Measurements from ENCODE around the gene GPR183. TPM values are rescaled to one million over a fixed set of nuclear protein-coding genes. Genes with fewer than 3 reads are reported as not detected.
A peak's percentile ranks its signal among the peaks of the same experiment; 100 is the strongest.

GPR183 gene
- total RNA-seq, 2 experiments from 2014 or later: 46.4 to 47.1 TPM

DNA sequence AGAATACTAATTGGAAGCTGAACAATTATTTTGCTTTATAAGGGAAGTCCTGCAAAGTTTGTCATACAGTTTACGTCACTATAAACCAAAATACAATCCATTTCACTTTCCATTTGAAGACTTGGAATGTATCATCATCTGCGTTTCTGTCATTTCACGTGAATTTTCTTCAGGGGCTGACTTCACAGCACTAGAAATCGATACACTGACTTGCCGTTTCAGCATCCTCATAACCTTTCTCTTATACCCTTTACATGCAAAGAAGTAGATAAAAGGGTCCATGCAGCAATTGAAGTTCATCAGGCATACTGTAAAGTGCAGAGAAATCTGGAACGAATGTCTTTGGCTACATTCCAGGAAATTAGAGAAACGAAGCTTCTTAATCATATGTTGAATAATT lies 12.2 kb downstream of the GPR183 start:
- peak overlapping the region; percentile 46 for H3K4me3 Mint-ChIP-seq
- H3K36me3 Mint-ChIP-seq: peaks cover 42% of the 10 kb centered on the region
- POLR2A ChIA-PET: interaction anchor here (0.8 to 1.7 kb wide), 6 partner anchors 11 to 57 kb away, joined by 3 to 7 read pairs (median 4); partner anchors contain the start of gene GPR183

DNA sequence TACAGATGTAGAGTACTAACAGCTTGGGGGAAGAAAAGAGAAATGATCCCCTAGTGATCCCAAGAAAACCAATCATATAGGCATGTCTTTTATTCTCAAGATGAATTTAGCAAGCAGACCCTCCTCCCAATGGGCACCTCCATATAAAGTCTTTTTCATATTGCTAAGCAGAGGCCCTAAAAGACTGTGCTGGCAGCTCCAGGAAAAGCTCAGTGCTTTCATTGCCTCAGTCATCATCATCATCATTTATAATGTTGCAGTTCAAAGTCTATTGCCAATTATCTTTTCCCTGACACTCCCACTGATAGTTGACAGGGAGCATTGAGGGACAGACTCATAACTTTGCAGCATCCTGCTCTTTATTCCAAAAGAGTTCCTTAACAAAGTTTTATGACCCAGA lies 13.0 kb downstream of the GPR183 start:
- Mint-ChIP-seq H3K27ac (peak overlapping the region; percentile 61), H3K4me1 (ENCODE audit: low read depth) (peaks cover 84% of the 10 kb centered on the region), H3K36me3 (peaks cover 41% of the 10 kb centered on the region), H3K9me3 (no peaks in the 10 kb centered on the region), H3K4me3 (no peak overlapping the region), H3K27me3 (no peaks in the 10 kb centered on the region)
- CTCF ChIA-PET: interaction anchor here (0.8 to 1.9 kb wide), 4 partner anchors 24 to 94 kb away, joined by 3 to 11 read pairs (median 4); no protein-coding TSS in a partner anchor
- intact Hi-C loops (cut with micrococcal nuclease): no loop called here
- DNase-seq: no peak
- POLR2A ChIA-PET: interaction anchor here (1.1 to 1.7 kb wide), 7 partner anchors 12 to 140 kb away, joined by 3 to 7 read pairs (median 4); partner anchors contain the start of gene GPR183

More for the DNA sequence above, 12.2 kb downstream of the GPR183 start:
- no peaks in the 10 kb centered on the region for H3K9me3 Mint-ChIP-seq
- intact Hi-C loops (cut with micrococcal nuclease): loop anchor here (1.0 kb wide), 1 partner anchor 57 kb away; no protein-coding TSS in a partner anchor
- DNase-seq: no peak
- no peaks in the 10 kb centered on the region for H3K27me3 Mint-ChIP-seq
- H3K27ac Mint-ChIP-seq: peak overlapping the region; percentile 82
- CTCF ChIA-PET: interaction anchor here (0.8 to 1.6 kb wide), 4 partner anchors 9 to 141 kb away, joined by 3 to 4 read pairs (median 3); no protein-coding TSS in a partner anchor
- peaks cover 83% of the 10 kb centered on the region for H3K4me1 Mint-ChIP-seq (ENCODE audit: low read depth)

DNA sequence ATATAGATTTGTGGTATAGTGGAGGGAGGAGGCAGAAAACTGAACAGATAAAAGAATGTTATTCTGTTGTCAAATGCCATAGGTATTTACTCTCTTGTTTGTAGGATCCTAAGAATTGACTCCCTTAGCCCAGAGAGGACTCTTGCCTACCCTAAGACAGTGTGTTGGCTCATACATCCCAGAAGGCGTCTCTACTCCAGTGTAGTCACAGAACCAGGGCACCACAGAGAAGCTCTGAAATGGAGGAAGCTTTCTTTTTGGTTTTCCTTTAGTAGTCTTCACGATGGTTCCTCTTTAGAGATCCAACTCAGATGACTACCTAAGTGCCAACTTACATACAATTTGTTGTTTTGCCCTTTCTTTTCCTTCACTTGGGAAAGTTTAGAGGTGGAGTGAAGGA lies 14.0 kb downstream of the GPR183 start:
- Mint-ChIP-seq H3K4me3 (no peak overlapping the region), H3K9me3 (no peaks in the 10 kb centered on the region), H3K36me3 (peaks cover 41% of the 10 kb centered on the region), H3K27ac (peak overlapping the region; percentile 31), H3K4me1 (ENCODE audit: low read depth) (peaks cover 86% of the 10 kb centered on the region), H3K27me3 (no peaks in the 10 kb centered on the region)
- no peak for DNase-seq
- POLR2A ChIA-PET: interaction anchor here (1.3 to 1.4 kb wide), 2 partner anchors 11 to 141 kb away, joined by 3 to 4 read pairs; no protein-coding TSS in a partner anchor
- intact Hi-C loops (cut with micrococcal nuclease): no loop called here
- CTCF ChIA-PET: interaction anchor here (0.6 to 1.9 kb wide), 4 partner anchors 23 to 144 kb away, joined by 3 to 11 read pairs (median 4); no protein-coding TSS in a partner anchor

DNA sequence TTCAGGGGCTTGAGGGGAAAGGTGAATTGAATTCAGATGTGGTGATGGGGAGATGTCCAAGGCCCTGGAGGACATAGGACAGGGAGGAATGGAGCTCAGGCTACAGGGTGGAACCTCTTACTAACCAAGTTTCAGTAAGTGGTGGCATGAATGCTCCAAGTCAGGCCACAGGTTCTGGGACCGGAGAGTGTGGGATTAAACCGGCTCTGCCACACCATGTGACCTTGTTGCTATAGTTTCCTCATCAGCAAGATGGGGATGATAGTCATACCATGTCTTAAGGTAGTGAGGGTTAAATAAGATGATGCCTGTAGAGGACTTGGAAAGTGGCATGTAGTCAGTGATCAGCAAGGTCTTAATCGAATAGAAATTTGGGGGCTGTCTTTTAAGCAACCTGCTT lies 16.3 kb downstream of the GPR183 start:
- peaks cover 88% of the 10 kb centered on the region for H3K4me1 Mint-ChIP-seq (ENCODE audit: low read depth)
- peak; percentile 76 for DNase-seq
- ChIA-PET CTCF (interaction anchor here (1.2 kb wide), 1 partner anchor 21 kb away, joined by 3 read pairs; no protein-coding TSS in a partner anchor), POLR2A (interaction anchor here (1.0 to 3.8 kb wide), 2 partner anchors 10 to 14 kb away, joined by 3 to 18 read pairs; no protein-coding TSS in a partner anchor)
- H3K27me3 Mint-ChIP-seq: no peaks in the 10 kb centered on the region
- H3K27ac Mint-ChIP-seq: peak overlapping the region; percentile 87
- intact Hi-C loops (cut with micrococcal nuclease): no loop called here
- H3K4me3 Mint-ChIP-seq: peak overlapping the region; percentile 20
- no peaks in the 10 kb centered on the region for H3K9me3 Mint-ChIP-seq
- peaks cover 37% of the 10 kb centered on the region for H3K36me3 Mint-ChIP-seq

DNA sequence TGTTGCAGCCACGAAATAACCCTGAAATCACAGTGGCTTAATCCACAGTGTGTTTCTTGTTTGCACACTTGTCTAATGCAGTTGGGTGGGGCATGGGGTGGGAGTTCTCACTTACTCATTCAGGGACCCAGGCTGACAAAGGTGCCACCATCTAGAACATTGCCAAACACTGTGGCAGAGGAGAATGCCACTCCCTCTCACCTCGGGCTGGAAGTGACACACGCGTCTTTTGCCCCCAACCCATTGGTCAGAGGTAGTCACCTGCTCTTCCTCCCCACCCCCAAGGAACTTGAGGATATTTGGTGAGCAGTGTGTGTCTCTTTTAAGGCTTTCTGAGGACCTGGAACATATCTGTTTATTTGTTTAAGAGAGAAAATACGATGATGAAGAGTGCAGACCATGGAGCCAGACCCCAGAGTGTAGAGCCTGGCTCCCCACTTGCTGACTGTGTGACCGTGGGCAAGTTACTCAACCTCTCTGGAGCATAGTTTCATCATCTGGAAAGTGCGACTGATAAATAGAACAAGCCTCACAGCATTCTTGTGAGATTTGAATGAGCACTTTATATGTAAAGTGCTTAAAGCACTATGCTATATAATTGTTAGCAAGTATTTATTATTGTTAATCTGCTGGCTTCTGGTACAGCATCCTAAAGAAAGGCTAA lies 17.4 kb downstream of the GPR183 start:
- POLR2A ChIA-PET: interaction anchor here (1.8 to 3.8 kb wide), 2 partner anchors 10 to 15 kb away, joined by 4 to 18 read pairs; no protein-coding TSS in a partner anchor
- Mint-ChIP-seq H3K27ac (peak overlapping the region; percentile 87), H3K4me3 (peak overlapping the region; percentile 40), H3K36me3 (peaks cover 27% of the 10 kb centered on the region), H3K9me3 (no peaks in the 10 kb centered on the region), H3K4me1 (ENCODE audit: low read depth) (peaks cover 87% of the 10 kb centered on the region), H3K27me3 (no peaks in the 10 kb centered on the region)
- CTCF ChIA-PET: interaction anchor here (0.7 to 2.5 kb wide), 4 partner anchors 8 to 147 kb away, joined by 3 to 10 read pairs (median 6); no protein-coding TSS in a partner anchor
- peak; percentile 85 for DNase-seq
- intact Hi-C loops (cut with micrococcal nuclease): loop anchor here (2.0 kb wide), 4 partner anchors 15 to 71 kb away; partner anchors contain the start of gene GPR183

DNA sequence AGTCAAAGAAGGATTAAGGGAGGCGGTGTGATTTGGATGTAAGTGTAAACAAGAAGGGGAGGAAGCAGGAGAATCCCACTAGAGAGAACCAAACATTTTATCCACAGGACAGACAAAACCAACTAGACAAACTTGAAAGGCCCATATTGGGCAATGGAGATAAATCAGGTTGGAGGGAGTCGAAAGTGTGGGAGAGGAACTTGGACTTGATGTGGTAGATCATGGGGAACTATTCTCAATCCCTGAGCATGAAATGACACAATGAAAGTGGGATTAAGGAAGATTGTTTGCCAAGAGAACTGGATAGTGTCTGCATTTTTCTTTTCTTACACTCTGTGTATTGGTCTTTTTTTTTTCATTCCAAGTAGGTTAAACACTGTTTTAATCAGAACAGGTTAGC lies 17.9 kb downstream of the GPR183 start:
- no peak for DNase-seq
- Mint-ChIP-seq H3K27me3 (no peaks in the 10 kb centered on the region), H3K4me1 (ENCODE audit: low read depth) (peaks cover 91% of the 10 kb centered on the region), H3K4me3 (peak overlapping the region; percentile 27), H3K27ac (peak overlapping the region; percentile 87), H3K36me3 (peaks cover 26% of the 10 kb centered on the region), H3K9me3 (no peaks in the 10 kb centered on the region)
- ChIA-PET CTCF (interaction anchor here (0.7 to 2.5 kb wide), 6 partner anchors 9 to 147 kb away, joined by 3 to 13 read pairs (median 8); no protein-coding TSS in a partner anchor), POLR2A (interaction anchor here (1.1 to 3.8 kb wide), 6 partner anchors 9 to 64 kb away, joined by 3 to 18 read pairs (median 5); no protein-coding TSS in a partner anchor)
- intact Hi-C loops (cut with micrococcal nuclease): loop anchor here (2.0 kb wide), 4 partner anchors 14 to 70 kb away; partner anchors contain the start of gene GPR183

DNA sequence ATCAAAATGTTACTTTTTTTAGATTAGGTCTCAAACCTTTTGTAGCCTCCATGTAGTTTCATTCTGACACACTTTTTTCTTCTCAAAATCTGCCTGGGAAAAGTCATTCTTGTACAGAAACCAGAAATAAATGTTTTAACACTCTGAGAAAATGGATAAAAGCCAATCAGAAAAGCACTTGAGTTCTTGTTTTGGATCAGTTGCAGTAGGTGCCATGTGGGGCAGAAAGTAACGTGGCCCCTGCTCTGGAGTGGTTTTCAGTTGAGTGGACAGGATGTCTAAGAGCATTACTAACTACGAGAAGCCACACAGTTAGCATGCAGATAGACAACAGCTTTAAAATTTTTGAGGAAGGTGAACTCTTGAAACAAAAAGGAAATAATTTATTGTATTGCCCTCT lies 19.1 kb downstream of the GPR183 start:
- Mint-ChIP-seq H3K36me3 (peaks cover 15% of the 10 kb centered on the region), H3K4me3 (no peak overlapping the region), H3K9me3 (no peaks in the 10 kb centered on the region), H3K4me1 (ENCODE audit: low read depth) (peaks cover 85% of the 10 kb centered on the region), H3K27me3 (no peaks in the 10 kb centered on the region), H3K27ac (peak overlapping the region; percentile 80)
- intact Hi-C loops (cut with micrococcal nuclease): loop anchor here (1.0 to 2.0 kb wide), 8 partner anchors 8 to 69 kb away; partner anchors contain the start of gene GPR183
- POLR2A ChIA-PET: interaction anchor here (1.0 to 3.8 kb wide), 12 partner anchors 8 to 88 kb away, joined by 3 to 18 read pairs (median 4); partner anchors contain the start of genes GPR183 and UBAC2
- peak; percentile 87 for DNase-seq
- CTCF ChIA-PET: interaction anchor here (0.8 to 2.5 kb wide), 7 partner anchors 10 to 148 kb away, joined by 3 to 13 read pairs (median 7); no protein-coding TSS in a partner anchor

DNA sequence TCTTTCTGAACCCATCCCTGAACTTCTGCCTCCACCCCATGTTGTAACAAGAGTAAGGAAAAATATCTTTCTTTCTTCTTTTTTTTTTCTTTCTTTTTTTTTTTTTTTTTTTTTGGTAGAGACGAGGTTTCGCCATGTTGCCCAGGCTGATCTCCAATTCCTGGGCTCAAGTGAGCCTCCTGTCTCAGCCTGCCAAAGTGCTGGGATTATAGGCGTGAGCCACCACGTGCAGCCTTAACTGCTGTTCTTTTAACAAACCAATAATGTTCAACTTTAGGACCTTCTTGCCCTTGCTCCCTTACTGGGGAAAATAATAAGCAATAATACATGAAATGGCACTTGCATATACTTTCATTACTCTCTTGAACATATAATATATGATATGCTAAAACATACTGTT lies 19.6 kb downstream of the GPR183 start:
- POLR2A ChIA-PET: interaction anchor here (1.0 to 3.8 kb wide), 8 partner anchors 7 to 87 kb away, joined by 3 to 18 read pairs (median 4); partner anchors contain the start of genes GPR183 and UBAC2
- H3K27me3 Mint-ChIP-seq: no peaks in the 10 kb centered on the region
- peaks cover 86% of the 10 kb centered on the region for H3K4me1 Mint-ChIP-seq (ENCODE audit: low read depth)
- H3K27ac Mint-ChIP-seq: peak overlapping the region; percentile 80
- intact Hi-C loops (cut with micrococcal nuclease): no loop called here
- no peaks in the 10 kb centered on the region for H3K9me3 Mint-ChIP-seq
- peaks cover 11% of the 10 kb centered on the region for H3K36me3 Mint-ChIP-seq
- H3K4me3 Mint-ChIP-seq: peak overlapping the region; percentile 31
- CTCF ChIA-PET: interaction anchor here (1.0 to 2.5 kb wide), 5 partner anchors 11 to 149 kb away, joined by 3 to 13 read pairs (median 10); no protein-coding TSS in a partner anchor
- no peak for DNase-seq

DNA sequence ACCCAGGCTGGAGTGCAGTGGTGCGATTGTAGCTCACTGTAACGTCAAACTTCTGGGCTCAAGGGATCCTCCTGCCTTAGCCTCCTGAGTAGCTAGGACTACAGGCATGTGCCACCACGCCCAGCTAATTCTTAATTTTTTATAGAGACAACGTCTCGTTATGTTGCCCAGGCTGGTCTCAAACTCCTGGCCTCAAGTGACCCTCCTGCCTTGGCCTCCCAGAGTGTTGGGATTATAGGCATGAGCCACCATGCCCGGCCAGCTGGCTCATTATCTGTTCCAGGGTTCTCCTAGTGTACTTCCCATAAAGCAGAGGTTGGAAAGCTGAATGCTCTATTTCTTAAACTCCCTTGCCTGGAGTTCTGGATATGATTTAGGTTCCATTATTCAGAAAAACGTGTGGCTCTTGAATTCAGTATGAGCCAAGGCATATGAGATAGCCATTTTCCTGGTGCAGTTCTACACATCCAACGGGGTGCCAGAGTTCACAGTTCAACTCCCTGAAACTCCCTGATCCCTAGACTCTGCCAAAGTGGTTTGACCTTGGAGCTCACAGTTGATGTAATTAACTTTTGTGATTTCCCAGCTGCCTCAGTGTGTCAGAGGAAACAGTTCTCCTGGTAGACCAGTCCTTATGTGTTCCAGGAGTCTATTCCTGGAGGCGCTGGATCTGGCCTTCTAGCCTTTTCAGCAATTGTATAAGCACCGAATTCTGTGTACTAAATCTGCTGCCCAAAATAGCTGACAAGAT lies 21.6 kb downstream of the GPR183 start:
- intact Hi-C loops (cut with micrococcal nuclease): no loop called here
- peaks cover 9% of the 10 kb centered on the region for H3K36me3 Mint-ChIP-seq
- H3K4me1 Mint-ChIP-seq (ENCODE audit: low read depth): peaks cover 90% of the 10 kb centered on the region
- CTCF ChIA-PET: interaction anchor here (0.7 to 5.4 kb wide), 7 partner anchors 9 to 151 kb away, joined by 3 to 37 read pairs (median 4); no protein-coding TSS in a partner anchor
- no peak for DNase-seq
- H3K9me3 Mint-ChIP-seq: no peaks in the 10 kb centered on the region
- H3K27ac Mint-ChIP-seq: no peak overlapping the region
- no peak overlapping the region for H3K4me3 Mint-ChIP-seq
- POLR2A ChIA-PET: interaction anchor here (1.0 kb wide), 1 partner anchor 11 kb away, joined by 3 read pairs; no protein-coding TSS in a partner anchor
- no peaks in the 10 kb centered on the region for H3K27me3 Mint-ChIP-seq

DNA sequence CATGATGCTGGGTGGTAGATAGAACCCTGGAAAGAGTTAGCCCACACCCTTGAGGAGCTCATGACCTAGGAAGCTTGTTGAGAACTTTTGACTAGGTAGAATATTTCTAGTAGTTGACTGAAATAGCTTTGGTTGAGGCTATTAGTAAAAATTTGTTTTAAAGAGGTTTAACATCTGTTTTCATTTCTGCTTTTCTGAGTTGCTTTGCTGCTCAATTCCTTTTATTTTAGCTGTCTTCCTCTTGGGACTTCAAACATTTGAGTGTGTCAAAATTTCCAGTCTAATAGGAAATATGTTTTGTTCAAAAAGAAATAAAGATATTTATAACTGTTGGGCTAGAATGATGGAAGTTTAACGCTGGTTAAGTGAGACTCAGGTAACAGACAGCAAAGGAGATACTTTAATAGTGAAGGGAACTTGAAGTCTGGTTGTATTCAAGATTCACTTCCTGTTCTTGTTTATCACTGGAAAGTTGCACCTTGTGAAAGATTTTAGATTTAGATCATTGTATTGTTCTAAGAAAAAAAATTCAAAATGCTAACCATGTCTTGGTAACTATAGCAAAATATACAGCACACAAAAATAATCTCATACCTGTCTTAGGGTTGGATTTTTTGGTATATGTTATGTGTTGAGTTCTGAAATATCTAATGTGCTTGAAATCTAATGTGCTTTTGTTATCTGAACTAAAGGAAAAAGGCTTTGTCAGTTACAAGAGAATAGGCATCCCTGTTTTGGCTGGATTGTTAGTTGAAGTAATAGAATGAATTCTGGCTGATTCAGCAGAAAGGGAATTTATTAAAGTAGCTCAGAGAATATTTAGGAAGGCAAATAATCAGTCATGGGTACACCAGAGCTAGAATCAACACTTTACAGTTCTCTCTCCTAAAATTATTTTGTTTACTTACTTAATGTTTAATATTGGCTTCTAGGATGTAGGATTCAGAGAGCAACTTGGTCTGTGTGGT lies 24.7 kb downstream of the GPR183 start:
- ChIA-PET POLR2A (interaction anchor here (0.9 to 1.2 kb wide), 4 partner anchors 12 to 154 kb away, joined by 3 to 4 read pairs (median 4); partner anchors contain the start of gene UBAC2), CTCF (interaction anchor here (0.7 to 5.4 kb wide), 8 partner anchors 12 to 1839 kb away, joined by 3 to 37 read pairs (median 3); no protein-coding TSS in a partner anchor)
- H3K9me3 Mint-ChIP-seq: no peaks in the 10 kb centered on the region
- H3K4me3 Mint-ChIP-seq: peak overlapping the region; percentile 4
- peaks cover 12% of the 10 kb centered on the region for H3K36me3 Mint-ChIP-seq
- intact Hi-C loops (cut with micrococcal nuclease): no loop called here
- H3K27ac Mint-ChIP-seq: peak overlapping the region; percentile 73
- peaks cover 90% of the 10 kb centered on the region for H3K4me1 Mint-ChIP-seq (ENCODE audit: low read depth)
- H3K27me3 Mint-ChIP-seq: no peaks in the 10 kb centered on the region
- no peak for DNase-seq

Data from activated CD4-positive, alpha-beta memory T cell treated with anti-CD3 and anti-CD28 coated beads for 36 hours (primary cell).